Activated naive CD8-positive, alpha-beta T cell treated with anti-CD3 and anti-CD28 coated beads, Interleukin-2, amount 50 U/mL, for 24 hours (primary cell): ENCODE results near the gene ABHD8.

Experiments used
- ATAC-seq: fragments of 150-1000 bp; cut with Tn5 transposase; one replicate; pipeline ENCODE4 v1.10.0; 2021
- DNase-seq: peaks from one replicate; pipeline ENCODE4 v3.0.0; 2021
- H3K27ac Mint-ChIP-seq: one replicate; pipeline ENCODE4 v1.8.0; 2021; ENCODE audit warnings: mild to moderate bottlenecking, mixed read lengths
- H3K27me3 Mint-ChIP-seq: one replicate; pipeline ENCODE4 v1.8.0; 2021; ENCODE audit warnings: mixed read lengths
- H3K36me3 Mint-ChIP-seq: one replicate; pipeline ENCODE4 v1.8.0; 2021; ENCODE audit warnings: low read depth, mixed read lengths
- H3K4me1 Mint-ChIP-seq: one replicate; pipeline ENCODE4 v1.8.0; 2021; ENCODE audit warnings: mixed read lengths
- H3K4me3 Mint-ChIP-seq: one replicate; pipeline ENCODE4 v1.8.0; 2021; ENCODE audit warnings: mild to moderate bottlenecking, moderate library complexity, mixed read lengths
- H3K9me3 Mint-ChIP-seq: one replicate; pipeline ENCODE4 v1.8.0; 2021; ENCODE audit warnings: mixed read lengths

The ABHD8 gene

GRCh38 chr19:17303167-17303939 lies at the start of gene ABHD8:
Gene ABHD8, minus strand, starts transcription at chr19:17303425. Its CDS starts 1,809 bp downstream, at chr19:17301616.
- Mint-ChIP-seq H3K9me3 (no peaks in the 10 kb centered on the region), H3K4me1 (peaks cover 39% of the 10 kb centered on the region), H3K27ac (no peak within 1 kb of the TSS), H3K27me3 (no peaks in the 10 kb centered on the region), H3K4me3 (peak within 1 kb of the TSS; percentile 65), H3K36me3 (peaks cover 7% of the 10 kb centered on the region)
- DNase-seq, result peak; percentile 95
- peak; percentile 69 for ATAC-seq

GRCh38 chr19:17352608-17353280 lies 49.5 kb upstream of the ABHD8 start:
- Mint-ChIP-seq H3K4me3 (no peak overlapping the region), H3K27ac (no peak overlapping the region), H3K36me3 (no peaks in the 10 kb centered on the region), H3K9me3 (no peaks in the 10 kb centered on the region), H3K4me1 (no peaks in the 10 kb centered on the region), H3K27me3 (peaks cover 17% of the 10 kb centered on the region)
- no peak for DNase-seq
- ATAC-seq, result no peak

- Mint-ChIP-seq H3K27me3 (peaks cover 22% of the 10 kb centered on the region), H3K27ac (no peak overlapping the region), H3K4me3 (no peak overlapping the region), H3K9me3 (no peaks in the 10 kb centered on the region), H3K36me3 (no peaks in the 10 kb centered on the region), H3K4me1 (peaks cover 2% of the 10 kb centered on the region)
- no peak for DNase-seq
- ATAC-seq, result no peak
Measured at GRCh38 chr19:17351815-17352435, 48.7 kb upstream of the ABHD8 start.

- Mint-ChIP-seq H3K27ac (no peak overlapping the region), H3K4me1 (peaks cover 7% of the 10 kb centered on the region), H3K4me3 (no peak overlapping the region), H3K9me3 (no peaks in the 10 kb centered on the region), H3K36me3 (no peaks in the 10 kb centered on the region), H3K27me3 (peaks cover 23% of the 10 kb centered on the region)
- no peak for ATAC-seq
- DNase-seq, result no peak
Measured at GRCh38 chr19:17348700-17349099, 45.5 kb upstream of the ABHD8 start.

GRCh38 chr19:17347877-17348276 lies 44.7 kb upstream of the ABHD8 start:
- H3K9me3 Mint-ChIP-seq, result no peaks in the 10 kb centered on the region
- H3K27ac Mint-ChIP-seq, result no peak overlapping the region
- ATAC-seq (no peak), DNase-seq (no peak)
- no peaks in the 10 kb centered on the region for H3K36me3 Mint-ChIP-seq
- H3K4me3 Mint-ChIP-seq, result no peak overlapping the region
- peaks cover 7% of the 10 kb centered on the region for H3K4me1 Mint-ChIP-seq
- peaks cover 20% of the 10 kb centered on the region for H3K27me3 Mint-ChIP-seq

- Mint-ChIP-seq H3K4me3 (no peak overlapping the region), H3K27ac (no peak overlapping the region), H3K4me1 (peaks cover 7% of the 10 kb centered on the region), H3K9me3 (no peaks in the 10 kb centered on the region), H3K27me3 (peaks cover 18% of the 10 kb centered on the region), H3K36me3 (peaks cover 2% of the 10 kb centered on the region)
- DNase-seq (no peak), ATAC-seq (no peak)
Measured at GRCh38 chr19:17347361-17347760, 44.1 kb upstream of the ABHD8 start.

- Mint-ChIP-seq H3K36me3 (peaks cover 2% of the 10 kb centered on the region), H3K4me3 (no peak overlapping the region), H3K27ac (no peak overlapping the region), H3K4me1 (peaks cover 7% of the 10 kb centered on the region), H3K9me3 (no peaks in the 10 kb centered on the region), H3K27me3 (peaks cover 12% of the 10 kb centered on the region)
- DNase-seq, result peak; percentile 88
- peak; percentile 90 for ATAC-seq
Measured at GRCh38 chr19:17346109-17346671, 43.0 kb upstream of the ABHD8 start.

- no peak for ATAC-seq
- Mint-ChIP-seq H3K27me3 (peaks cover under 1% of the 10 kb centered on the region), H3K9me3 (no peaks in the 10 kb centered on the region), H3K4me1 (peaks cover 14% of the 10 kb centered on the region), H3K4me3 (no peak overlapping the region), H3K27ac (no peak overlapping the region), H3K36me3 (peaks cover 2% of the 10 kb centered on the region)
- DNase-seq, result no peak
Measured at GRCh38 chr19:17341845-17342244, 38.6 kb upstream of the ABHD8 start.

GRCh38 chr19:17341386-17341785 lies 38.2 kb upstream of the ABHD8 start:
- Mint-ChIP-seq H3K4me1 (peaks cover 13% of the 10 kb centered on the region), H3K27ac (no peak overlapping the region), H3K27me3 (no peaks in the 10 kb centered on the region), H3K4me3 (no peak overlapping the region), H3K9me3 (no peaks in the 10 kb centered on the region), H3K36me3 (peaks cover 2% of the 10 kb centered on the region)
- ATAC-seq (no peak), DNase-seq (no peak)

GRCh38 chr19:17340871-17341357 lies 37.7 kb upstream of the ABHD8 start:
- no peaks in the 10 kb centered on the region for H3K27me3 Mint-ChIP-seq
- H3K9me3 Mint-ChIP-seq, result no peaks in the 10 kb centered on the region
- DNase-seq (no peak), ATAC-seq (no peak)
- peaks cover 11% of the 10 kb centered on the region for H3K4me1 Mint-ChIP-seq
- H3K4me3 Mint-ChIP-seq, result no peak overlapping the region
- no peak overlapping the region for H3K27ac Mint-ChIP-seq
- peaks cover 2% of the 10 kb centered on the region for H3K36me3 Mint-ChIP-seq

- no peaks in the 10 kb centered on the region for H3K27me3 Mint-ChIP-seq
- peaks cover 2% of the 10 kb centered on the region for H3K36me3 Mint-ChIP-seq
- H3K27ac Mint-ChIP-seq, result no peak overlapping the region
- DNase-seq, result peak; percentile 34
- H3K4me1 Mint-ChIP-seq, result peaks cover 13% of the 10 kb centered on the region
- no peak for ATAC-seq
- no peak overlapping the region for H3K4me3 Mint-ChIP-seq
- no peaks in the 10 kb centered on the region for H3K9me3 Mint-ChIP-seq
Measured at GRCh38 chr19:17340302-17340870, 37.2 kb upstream of the ABHD8 start.

GRCh38 chr19:17339088-17339741 lies 36.0 kb upstream of the ABHD8 start:
- Mint-ChIP-seq H3K27me3 (no peaks in the 10 kb centered on the region), H3K4me1 (peaks cover 21% of the 10 kb centered on the region), H3K4me3 (peak overlapping the region; percentile 95), H3K9me3 (no peaks in the 10 kb centered on the region), H3K27ac (no peak overlapping the region), H3K36me3 (peaks cover 2% of the 10 kb centered on the region)
- DNase-seq (peak; percentile 60), ATAC-seq (no peak)

GRCh38 chr19:17338433-17339078 lies 35.3 kb upstream of the ABHD8 start:
- no peak for DNase-seq
- H3K27ac Mint-ChIP-seq, result peak overlapping the region; percentile 86
- peak overlapping the region; percentile 95 for H3K4me3 Mint-ChIP-seq
- no peak for ATAC-seq
- no peaks in the 10 kb centered on the region for H3K27me3 Mint-ChIP-seq
- H3K4me1 Mint-ChIP-seq, result peaks cover 25% of the 10 kb centered on the region
- H3K36me3 Mint-ChIP-seq, result peaks cover 2% of the 10 kb centered on the region
- H3K9me3 Mint-ChIP-seq, result no peaks in the 10 kb centered on the region
